Measurements from ENCODE around the gene PLA2G6.
A peak's percentile ranks its signal among the peaks of the same experiment; 100 is the strongest.

Gene PLA2G6

DNA sequence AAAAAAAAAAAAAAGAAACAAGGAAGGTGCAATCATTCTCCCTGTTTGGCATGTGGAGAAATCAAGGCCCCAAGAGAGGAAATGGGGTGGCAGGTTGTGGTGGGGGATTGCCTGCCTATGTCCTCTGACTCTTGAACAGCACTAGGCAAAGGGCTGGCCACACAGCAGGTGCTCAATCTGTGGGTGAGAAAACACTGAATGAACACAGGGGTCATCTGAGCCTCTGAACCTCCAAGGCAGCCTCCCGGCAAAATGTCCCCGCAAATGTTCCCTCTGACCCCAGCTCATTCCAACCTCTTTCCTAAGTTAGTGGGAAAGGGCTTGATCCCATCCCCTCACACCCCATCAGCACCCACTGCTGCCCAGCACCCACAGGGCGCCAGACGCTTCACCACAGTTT, 4.6 kb downstream of the PLA2G6 start:
- peak overlapping the region; percentile 76 for H3K4me2 ChIP-seq (ENCODE audit: low read depth, low read length, poor library complexity, severe bottlenecking)
- H3K36me3 ChIP-seq (ENCODE audit: insufficient read depth, low read length) = no peaks in the 10 kb centered on the region
- H3K9me2 ChIP-seq (replicated peaks; ENCODE audit: low read depth, low read length) = no peaks in the 10 kb centered on the region
- no peak for TF ChIP-seq CTCF (conservative IDR thresholded peaks at IDR 0.05; ENCODE audit: low read length)
- no peak for TF ChIP-seq EZH2phosphoT487 (IDR thresholded peaks at IDR 0.05; ENCODE audit: borderline replicate concordance)
- H3K27me3 ChIP-seq (ENCODE audit: insufficient read depth, low read length, poor library complexity, severe bottlenecking) = no peaks in the 10 kb centered on the region
- H3K4me1 ChIP-seq (ENCODE audit: insufficient read depth, low read length, poor library complexity, severe bottlenecking) = peaks cover 72% of the 10 kb centered on the region
- no peak overlapping the region for H2AFZ ChIP-seq (ENCODE audit: low read length)
- no peaks in the 10 kb centered on the region for H3F3A ChIP-seq (ENCODE audit: low read depth)
- H3K9ac ChIP-seq (ENCODE audit: low read depth, low read length, poor library complexity, severe bottlenecking) = peak overlapping the region; percentile 67
- H3K4me3 ChIP-seq (ENCODE audit: low read length, poor library complexity, severe bottlenecking) = peak overlapping the region; percentile 59
- no peaks in the 10 kb centered on the region for H3K9me3 ChIP-seq (ENCODE audit: insufficient read depth, low read depth, low read length)
- H4K20me1 ChIP-seq (ENCODE audit: insufficient read depth, low read length, poor library complexity, severe bottlenecking) = no peaks in the 10 kb centered on the region
- peaks cover 47% of the 10 kb centered on the region for H3K79me2 ChIP-seq (ENCODE audit: insufficient read depth, low read length)

GRCh38 chr22:38176170-38176741, 5.4 kb downstream of the PLA2G6 start:
- Histone ChIP-seq H3K9me3 (ENCODE audit: insufficient read depth, low read depth, low read length) (no peaks in the 10 kb centered on the region), H3K4me3 (ENCODE audit: low read length, poor library complexity, severe bottlenecking) (peak overlapping the region; percentile 59), H3K79me2 (ENCODE audit: insufficient read depth, low read length) (peaks cover 45% of the 10 kb centered on the region), H3K4me2 (ENCODE audit: low read depth, low read length, poor library complexity, severe bottlenecking) (peak overlapping the region; percentile 76), H3K9me2 (replicated peaks; ENCODE audit: low read depth, low read length) (no peaks in the 10 kb centered on the region), H3F3A (ENCODE audit: low read depth) (no peaks in the 10 kb centered on the region), H3K27me3 (ENCODE audit: insufficient read depth, low read length, poor library complexity, severe bottlenecking) (no peaks in the 10 kb centered on the region), H3K4me1 (ENCODE audit: insufficient read depth, low read length, poor library complexity, severe bottlenecking) (peaks cover 70% of the 10 kb centered on the region), H3K36me3 (ENCODE audit: insufficient read depth, low read length) (no peaks in the 10 kb centered on the region), H3K9ac (ENCODE audit: low read depth, low read length, poor library complexity, severe bottlenecking) (peak overlapping the region; percentile 67), H4K20me1 (ENCODE audit: insufficient read depth, low read length, poor library complexity, severe bottlenecking) (no peaks in the 10 kb centered on the region), H2AFZ (ENCODE audit: low read length) (no peak overlapping the region)
- TF ChIP-seq EZH2phosphoT487 (IDR thresholded peaks at IDR 0.05; ENCODE audit: borderline replicate concordance) = no peak
- no peak for TF ChIP-seq CTCF (conservative IDR thresholded peaks at IDR 0.05; ENCODE audit: low read length)

DNA sequence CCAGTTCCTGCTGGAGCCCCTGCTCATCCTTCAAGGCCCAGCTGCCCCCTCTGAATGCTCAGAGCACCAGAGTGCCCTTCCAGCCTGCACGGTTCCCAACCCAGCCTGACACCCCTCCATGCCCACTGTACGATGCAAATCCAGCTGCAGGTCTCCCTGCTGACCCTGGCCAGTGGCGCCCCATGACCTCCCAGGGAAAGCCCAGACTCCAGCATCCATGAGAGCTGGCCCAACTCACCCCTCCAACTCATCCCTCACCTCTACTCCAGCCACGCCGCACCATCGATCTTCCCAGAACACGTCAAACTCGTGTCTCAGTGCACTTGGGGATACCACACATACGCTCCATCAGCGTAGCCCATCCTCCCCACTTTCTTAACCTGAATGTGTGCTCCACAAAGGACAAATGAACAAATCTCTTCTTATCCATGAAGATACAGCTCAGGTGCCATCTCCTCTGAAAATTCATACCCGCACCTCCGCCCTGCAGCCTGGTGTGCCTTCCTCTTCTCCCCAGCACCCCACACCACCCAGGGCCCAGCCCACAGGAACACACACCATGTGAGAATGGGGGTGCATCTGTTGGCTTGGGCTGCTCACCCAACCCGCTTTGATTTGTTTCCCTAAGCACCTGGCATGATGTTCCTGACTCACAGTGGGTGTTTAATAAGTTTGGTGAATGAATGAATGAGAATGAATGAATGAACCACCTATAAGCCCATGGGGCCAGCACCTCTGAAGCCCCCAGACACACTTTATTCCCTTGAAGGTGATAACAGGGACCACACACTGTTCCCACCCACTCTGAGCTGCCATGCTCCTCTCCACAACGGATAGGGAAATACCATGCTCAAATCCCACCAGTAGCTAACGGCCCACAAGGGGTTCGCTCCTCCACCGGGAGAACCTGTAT, 6.2 kb downstream of the PLA2G6 start:
- Histone ChIP-seq H3F3A (ENCODE audit: low read depth) (no peaks in the 10 kb centered on the region), H3K4me2 (ENCODE audit: low read depth, low read length, poor library complexity, severe bottlenecking) (peak overlapping the region; percentile 76), H3K79me2 (ENCODE audit: insufficient read depth, low read length) (peaks cover 37% of the 10 kb centered on the region), H3K9me3 (ENCODE audit: insufficient read depth, low read depth, low read length) (no peaks in the 10 kb centered on the region), H3K27me3 (ENCODE audit: insufficient read depth, low read length, poor library complexity, severe bottlenecking) (no peaks in the 10 kb centered on the region), H3K9ac (ENCODE audit: low read depth, low read length, poor library complexity, severe bottlenecking) (peak overlapping the region; percentile 67), H3K36me3 (ENCODE audit: insufficient read depth, low read length) (no peaks in the 10 kb centered on the region), H3K9me2 (replicated peaks; ENCODE audit: low read depth, low read length) (no peaks in the 10 kb centered on the region), H4K20me1 (ENCODE audit: insufficient read depth, low read length, poor library complexity, severe bottlenecking) (no peaks in the 10 kb centered on the region), H2AFZ (ENCODE audit: low read length) (no peak overlapping the region), H3K4me1 (ENCODE audit: insufficient read depth, low read length, poor library complexity, severe bottlenecking) (peaks cover 63% of the 10 kb centered on the region), H3K4me3 (ENCODE audit: low read length, poor library complexity, severe bottlenecking) (peak overlapping the region; percentile 59)
- TF ChIP-seq CTCF (conservative IDR thresholded peaks at IDR 0.05; ENCODE audit: low read length) = no peak
- no peak for TF ChIP-seq EZH2phosphoT487 (IDR thresholded peaks at IDR 0.05; ENCODE audit: borderline replicate concordance)

Data from Loucy (cell line).